ENCODE measurements around the gene DNER. TPM values are rescaled to one million over a fixed set of nuclear protein-coding genes. Genes with fewer than 3 reads are reported as not detected.

DNER gene
- total RNA-seq, 1 experiment from 2014 or later: 3.7 TPM

GRCh38 chr2:229564300-229564907 lies 150.0 kb downstream of the DNER start (continued):
- TF ChIP-seq, protein P1, sequence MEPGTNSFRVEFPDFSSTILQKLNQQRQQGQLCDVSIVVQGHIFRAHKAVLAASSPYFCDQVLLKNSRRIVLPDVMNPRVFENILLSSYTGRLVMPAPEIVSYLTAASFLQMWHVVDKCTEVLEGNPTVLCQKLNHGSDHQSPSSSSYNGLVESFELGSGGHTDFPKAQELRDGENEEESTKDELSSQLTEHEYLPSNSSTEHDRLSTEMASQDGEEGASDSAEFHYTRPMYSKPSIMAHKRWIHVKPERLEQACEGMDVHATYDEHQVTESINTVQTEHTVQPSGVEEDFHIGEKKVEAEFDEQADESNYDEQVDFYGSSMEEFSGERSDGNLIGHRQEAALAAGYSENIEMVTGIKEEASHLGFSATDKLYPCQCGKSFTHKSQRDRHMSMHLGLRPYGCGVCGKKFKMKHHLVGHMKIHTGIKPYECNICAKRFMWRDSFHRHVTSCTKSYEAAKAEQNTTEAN (CRISPR knock-in tag; IDR thresholded peaks at IDR 0.05): no peak
- TF ChIP-seq ZNF232 (CRISPR knock-in tag; IDR thresholded peaks at IDR 0.05) (no peak), ZNF396 (CRISPR knock-in tag; IDR thresholded peaks at IDR 0.05; ENCODE audit: borderline replicate concordance) (no peak), JAZF1 (CRISPR knock-in tag; IDR thresholded peaks at IDR 0.05) (no peak)
- TF ChIP-seq, protein P2, sequence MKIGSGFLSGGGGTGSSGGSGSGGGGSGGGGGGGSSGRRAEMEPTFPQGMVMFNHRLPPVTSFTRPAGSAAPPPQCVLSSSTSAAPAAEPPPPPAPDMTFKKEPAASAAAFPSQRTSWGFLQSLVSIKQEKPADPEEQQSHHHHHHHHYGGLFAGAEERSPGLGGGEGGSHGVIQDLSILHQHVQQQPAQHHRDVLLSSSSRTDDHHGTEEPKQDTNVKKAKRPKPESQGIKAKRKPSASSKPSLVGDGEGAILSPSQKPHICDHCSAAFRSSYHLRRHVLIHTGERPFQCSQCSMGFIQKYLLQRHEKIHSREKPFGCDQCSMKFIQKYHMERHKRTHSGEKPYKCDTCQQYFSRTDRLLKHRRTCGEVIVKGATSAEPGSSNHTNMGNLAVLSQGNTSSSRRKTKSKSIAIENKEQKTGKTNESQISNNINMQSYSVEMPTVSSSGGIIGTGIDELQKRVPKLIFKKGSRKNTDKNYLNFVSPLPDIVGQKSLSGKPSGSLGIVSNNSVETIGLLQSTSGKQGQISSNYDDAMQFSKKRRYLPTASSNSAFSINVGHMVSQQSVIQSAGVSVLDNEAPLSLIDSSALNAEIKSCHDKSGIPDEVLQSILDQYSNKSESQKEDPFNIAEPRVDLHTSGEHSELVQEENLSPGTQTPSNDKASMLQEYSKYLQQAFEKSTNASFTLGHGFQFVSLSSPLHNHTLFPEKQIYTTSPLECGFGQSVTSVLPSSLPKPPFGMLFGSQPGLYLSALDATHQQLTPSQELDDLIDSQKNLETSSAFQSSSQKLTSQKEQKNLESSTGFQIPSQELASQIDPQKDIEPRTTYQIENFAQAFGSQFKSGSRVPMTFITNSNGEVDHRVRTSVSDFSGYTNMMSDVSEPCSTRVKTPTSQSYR (CRISPR knock-in tag; IDR thresholded peaks at IDR 0.05): no peak

DNA sequence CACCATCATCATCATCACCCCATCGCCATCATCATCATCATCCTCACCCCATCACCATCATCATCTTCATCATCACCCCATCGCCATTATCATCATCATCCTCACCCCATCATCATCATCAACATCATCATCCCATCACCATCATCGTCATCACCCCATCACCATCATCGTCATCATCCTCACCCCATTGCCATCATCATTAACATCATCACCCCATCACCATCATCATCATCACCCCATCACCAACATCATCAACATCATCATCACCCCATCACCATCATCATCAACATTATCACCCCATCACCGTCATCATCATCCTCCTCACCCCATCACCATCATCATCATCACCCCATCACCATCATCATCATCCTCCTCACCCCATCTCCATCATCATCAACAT lies 151.0 kb downstream of the DNER start:
- POLR2A ChIA-PET: no interaction called here
- CTCF ChIA-PET: no interaction called here
- Mint-ChIP-seq H3K27ac (no peak overlapping the region), H3K36me3 (no peaks in the 10 kb centered on the region), H3K4me1 (no peaks in the 10 kb centered on the region), H3K4me3 (no peak overlapping the region), H3K27me3 (ENCODE audit: low read depth) (no peaks in the 10 kb centered on the region), H3K9me3 (no peaks in the 10 kb centered on the region)
- no peak for DNase-seq (ENCODE audit: low spot score)
- ATAC-seq: no peak
- TF ChIP-seq, protein P3, sequence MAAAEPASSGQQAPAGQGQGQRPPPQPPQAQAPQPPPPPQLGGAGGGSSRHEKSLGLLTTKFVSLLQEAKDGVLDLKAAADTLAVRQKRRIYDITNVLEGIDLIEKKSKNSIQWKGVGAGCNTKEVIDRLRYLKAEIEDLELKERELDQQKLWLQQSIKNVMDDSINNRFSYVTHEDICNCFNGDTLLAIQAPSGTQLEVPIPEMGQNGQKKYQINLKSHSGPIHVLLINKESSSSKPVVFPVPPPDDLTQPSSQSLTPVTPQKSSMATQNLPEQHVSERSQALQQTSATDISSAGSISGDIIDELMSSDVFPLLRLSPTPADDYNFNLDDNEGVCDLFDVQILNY (CRISPR knock-in tag; IDR thresholded peaks at IDR 0.05): no peak
- TF ChIP-seq PRRX2 (CRISPR knock-in tag; IDR thresholded peaks at IDR 0.05) (no peak), ZNF423 (CRISPR knock-in tag; IDR thresholded peaks at IDR 0.05) (no peak), TEAD4 (CRISPR knock-in tag; IDR thresholded peaks at IDR 0.05) (no peak), ETV6 (CRISPR knock-in tag; IDR thresholded peaks at IDR 0.05) (no peak), NFATC4 (CRISPR knock-in tag; IDR thresholded peaks at IDR 0.05) (no peak), RELA (CRISPR knock-in tag; IDR thresholded peaks at IDR 0.05; ENCODE audit: borderline replicate concordance) (no peak), ERG (CRISPR knock-in tag; IDR thresholded peaks at IDR 0.05) (no peak), STAT6 (CRISPR knock-in tag; conservative IDR thresholded peaks at IDR 0.05; ENCODE audit: low read depth) (no peak), FOXK1 (CRISPR knock-in tag; IDR thresholded peaks at IDR 0.05) (no peak), NFYB (CRISPR knock-in tag; conservative IDR thresholded peaks at IDR 0.05; ENCODE audit: low read depth) (no peak), IRF2 (CRISPR knock-in tag; IDR thresholded peaks at IDR 0.05; ENCODE audit: borderline replicate concordance, low read depth) (no peak), TCF7 (CRISPR knock-in tag; IDR thresholded peaks at IDR 0.05; ENCODE audit: low read depth) (no peak)
- TF ChIP-seq, protein P4, sequence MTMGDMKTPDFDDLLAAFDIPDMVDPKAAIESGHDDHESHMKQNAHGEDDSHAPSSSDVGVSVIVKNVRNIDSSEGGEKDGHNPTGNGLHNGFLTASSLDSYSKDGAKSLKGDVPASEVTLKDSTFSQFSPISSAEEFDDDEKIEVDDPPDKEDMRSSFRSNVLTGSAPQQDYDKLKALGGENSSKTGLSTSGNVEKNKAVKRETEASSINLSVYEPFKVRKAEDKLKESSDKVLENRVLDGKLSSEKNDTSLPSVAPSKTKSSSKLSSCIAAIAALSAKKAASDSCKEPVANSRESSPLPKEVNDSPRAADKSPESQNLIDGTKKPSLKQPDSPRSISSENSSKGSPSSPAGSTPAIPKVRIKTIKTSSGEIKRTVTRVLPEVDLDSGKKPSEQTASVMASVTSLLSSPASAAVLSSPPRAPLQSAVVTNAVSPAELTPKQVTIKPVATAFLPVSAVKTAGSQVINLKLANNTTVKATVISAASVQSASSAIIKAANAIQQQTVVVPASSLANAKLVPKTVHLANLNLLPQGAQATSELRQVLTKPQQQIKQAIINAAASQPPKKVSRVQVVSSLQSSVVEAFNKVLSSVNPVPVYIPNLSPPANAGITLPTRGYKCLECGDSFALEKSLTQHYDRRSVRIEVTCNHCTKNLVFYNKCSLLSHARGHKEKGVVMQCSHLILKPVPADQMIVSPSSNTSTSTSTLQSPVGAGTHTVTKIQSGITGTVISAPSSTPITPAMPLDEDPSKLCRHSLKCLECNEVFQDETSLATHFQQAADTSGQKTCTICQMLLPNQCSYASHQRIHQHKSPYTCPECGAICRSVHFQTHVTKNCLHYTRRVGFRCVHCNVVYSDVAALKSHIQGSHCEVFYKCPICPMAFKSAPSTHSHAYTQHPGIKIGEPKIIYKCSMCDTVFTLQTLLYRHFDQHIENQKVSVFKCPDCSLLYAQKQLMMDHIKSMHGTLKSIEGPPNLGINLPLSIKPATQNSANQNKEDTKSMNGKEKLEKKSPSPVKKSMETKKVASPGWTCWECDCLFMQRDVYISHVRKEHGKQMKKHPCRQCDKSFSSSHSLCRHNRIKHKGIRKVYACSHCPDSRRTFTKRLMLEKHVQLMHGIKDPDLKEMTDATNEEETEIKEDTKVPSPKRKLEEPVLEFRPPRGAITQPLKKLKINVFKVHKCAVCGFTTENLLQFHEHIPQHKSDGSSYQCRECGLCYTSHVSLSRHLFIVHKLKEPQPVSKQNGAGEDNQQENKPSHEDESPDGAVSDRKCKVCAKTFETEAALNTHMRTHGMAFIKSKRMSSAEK (CRISPR knock-in tag; IDR thresholded peaks at IDR 0.05; ENCODE audit: borderline replicate concordance): no peak
- TF ChIP-seq, protein P5, sequence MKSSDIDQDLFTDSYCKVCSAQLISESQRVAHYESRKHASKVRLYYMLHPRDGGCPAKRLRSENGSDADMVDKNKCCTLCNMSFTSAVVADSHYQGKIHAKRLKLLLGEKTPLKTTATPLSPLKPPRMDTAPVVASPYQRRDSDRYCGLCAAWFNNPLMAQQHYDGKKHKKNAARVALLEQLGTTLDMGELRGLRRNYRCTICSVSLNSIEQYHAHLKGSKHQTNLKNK (CRISPR knock-in tag; IDR thresholded peaks at IDR 0.05): no peak

Data from WTC11 (cell line).